ENCODE data around the gene TNS3.

The TNS3 gene

DNA sequence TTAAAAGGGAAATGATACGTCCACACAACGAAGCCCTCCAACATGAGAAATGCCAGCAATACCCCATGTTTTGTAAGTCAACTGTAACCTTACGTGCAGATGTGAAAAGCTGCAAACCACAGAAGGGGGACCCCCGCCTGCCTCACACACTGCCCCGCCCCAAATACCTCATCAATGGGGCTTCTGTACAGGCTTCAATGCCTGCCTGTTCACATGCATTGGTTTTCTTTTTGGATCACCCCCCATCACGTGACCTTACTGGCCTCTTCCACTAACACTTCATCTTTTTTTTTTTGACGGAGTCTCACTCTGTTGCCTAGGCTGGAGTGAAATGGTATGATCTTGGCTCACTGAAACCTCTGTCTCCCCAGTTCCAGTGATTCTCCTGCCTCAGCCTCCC lies 224.0 kb downstream of the TNS3 start:
- TF ChIP-seq, protein P1, sequence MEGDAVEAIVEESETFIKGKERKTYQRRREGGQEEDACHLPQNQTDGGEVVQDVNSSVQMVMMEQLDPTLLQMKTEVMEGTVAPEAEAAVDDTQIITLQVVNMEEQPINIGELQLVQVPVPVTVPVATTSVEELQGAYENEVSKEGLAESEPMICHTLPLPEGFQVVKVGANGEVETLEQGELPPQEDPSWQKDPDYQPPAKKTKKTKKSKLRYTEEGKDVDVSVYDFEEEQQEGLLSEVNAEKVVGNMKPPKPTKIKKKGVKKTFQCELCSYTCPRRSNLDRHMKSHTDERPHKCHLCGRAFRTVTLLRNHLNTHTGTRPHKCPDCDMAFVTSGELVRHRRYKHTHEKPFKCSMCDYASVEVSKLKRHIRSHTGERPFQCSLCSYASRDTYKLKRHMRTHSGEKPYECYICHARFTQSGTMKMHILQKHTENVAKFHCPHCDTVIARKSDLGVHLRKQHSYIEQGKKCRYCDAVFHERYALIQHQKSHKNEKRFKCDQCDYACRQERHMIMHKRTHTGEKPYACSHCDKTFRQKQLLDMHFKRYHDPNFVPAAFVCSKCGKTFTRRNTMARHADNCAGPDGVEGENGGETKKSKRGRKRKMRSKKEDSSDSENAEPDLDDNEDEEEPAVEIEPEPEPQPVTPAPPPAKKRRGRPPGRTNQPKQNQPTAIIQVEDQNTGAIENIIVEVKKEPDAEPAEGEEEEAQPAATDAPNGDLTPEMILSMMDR (IDR thresholded peaks at IDR 0.05; ENCODE audit: low read depth, low read length): no peak
- H3K4me3 ChIP-seq (ENCODE audit: low read depth, low read length): no peak overlapping the region

DNA sequence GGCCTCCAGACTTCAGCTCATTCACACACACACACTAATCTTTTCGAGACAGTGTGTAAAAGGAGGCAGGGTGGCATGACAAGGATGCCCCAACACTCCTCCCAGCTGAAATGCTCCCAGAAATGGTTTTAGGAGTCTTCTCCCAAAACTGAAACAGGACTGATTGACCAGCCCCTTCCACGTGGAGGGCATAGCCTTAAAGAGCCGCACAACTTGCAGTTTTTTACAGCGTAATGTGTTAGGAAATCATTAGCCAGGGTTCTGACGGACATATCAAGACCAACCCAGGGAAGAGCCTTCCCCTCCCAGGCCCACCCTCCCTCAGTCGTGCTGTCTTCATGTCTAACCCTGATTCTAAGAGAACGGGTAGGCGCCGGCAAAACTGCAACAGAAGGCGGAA lies 224.6 kb downstream of the TNS3 start:
- no peak overlapping the region for H3K4me3 ChIP-seq (ENCODE audit: low read depth, low read length)
- TF ChIP-seq, protein P1 (IDR thresholded peaks at IDR 0.05; ENCODE audit: low read depth, low read length): no peak

DNA sequence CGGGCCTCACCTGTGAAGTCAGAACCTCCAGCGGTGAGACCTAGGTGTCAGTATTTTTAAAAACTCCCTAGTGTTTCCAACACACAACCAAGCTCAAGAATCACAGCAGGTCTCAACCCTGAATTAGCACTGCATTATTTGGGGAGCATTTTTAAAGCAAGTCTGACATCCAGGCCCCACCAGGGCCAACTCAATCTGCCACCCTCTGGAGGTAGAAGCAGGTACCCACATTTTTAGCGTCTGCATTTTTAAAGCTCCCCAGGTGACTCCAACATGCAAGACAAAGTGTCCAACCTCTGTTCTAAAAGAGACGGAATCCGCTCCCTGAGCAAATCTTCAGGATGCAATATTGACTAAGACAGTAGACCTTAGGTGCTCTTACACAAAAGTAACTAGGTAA lies 225.7 kb downstream of the TNS3 start:
- no peak overlapping the region for H3K4me3 ChIP-seq (ENCODE audit: low read depth, low read length)
- TF ChIP-seq, protein P1 (IDR thresholded peaks at IDR 0.05; ENCODE audit: low read depth, low read length): no peak

DNA sequence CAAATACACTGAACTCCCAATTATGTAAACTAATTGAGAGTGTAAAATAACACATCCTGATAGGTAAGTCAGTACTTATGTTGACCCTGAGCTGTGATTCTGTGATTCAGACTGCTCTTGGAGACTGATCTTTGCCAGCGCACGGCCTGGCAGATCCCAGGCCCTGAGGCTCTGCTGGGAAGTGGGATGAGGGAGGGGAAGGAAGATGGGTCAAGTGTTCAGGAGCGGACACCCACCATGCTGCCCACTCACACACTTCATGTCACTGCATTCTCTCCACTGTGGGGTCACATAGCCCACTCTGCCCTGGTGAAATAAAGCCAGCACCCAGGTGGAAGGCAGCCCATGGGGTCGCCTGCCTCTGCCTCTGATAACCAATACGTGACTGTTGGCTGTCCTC lies 226.2 kb downstream of the TNS3 start:
- TF ChIP-seq, protein P1 (IDR thresholded peaks at IDR 0.05; ENCODE audit: low read depth, low read length): no peak
- no peak overlapping the region for H3K4me3 ChIP-seq (ENCODE audit: low read depth, low read length)

DNA sequence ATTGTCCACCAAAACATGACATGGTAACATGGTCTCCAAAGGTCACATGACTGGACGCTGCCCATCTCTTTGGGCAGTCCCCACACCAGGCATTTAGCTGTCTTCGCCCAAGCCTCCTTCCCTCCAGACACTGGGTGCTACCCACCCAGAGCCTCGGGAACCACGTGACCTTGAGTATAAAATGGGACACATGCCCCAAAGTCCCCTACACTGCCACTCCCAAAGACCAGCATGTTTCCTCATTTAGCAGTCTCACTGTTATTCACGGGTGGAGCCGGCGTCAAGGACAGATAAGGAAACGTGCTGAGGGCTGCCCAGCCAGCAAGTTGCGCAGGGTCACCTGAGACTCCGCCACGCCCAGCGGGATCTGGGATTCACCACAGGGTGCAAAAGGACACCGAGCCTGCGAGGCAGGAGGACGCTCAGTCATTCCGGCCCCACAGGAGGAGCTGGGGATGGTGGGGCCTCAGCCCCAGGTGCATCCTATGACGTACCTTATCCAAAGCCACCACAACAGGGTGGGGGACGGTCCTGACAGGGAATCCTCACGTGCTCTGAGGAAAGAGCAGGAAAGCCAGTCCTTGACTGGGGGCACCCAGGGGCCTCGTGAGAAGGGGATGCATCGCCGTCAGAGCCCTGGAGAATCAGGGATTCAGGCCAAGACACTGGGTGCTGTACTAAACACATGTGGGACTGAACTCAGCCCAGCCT lies 226.9 kb downstream of the TNS3 start:
- TF ChIP-seq, protein P1 (IDR thresholded peaks at IDR 0.05; ENCODE audit: low read depth, low read length): no peak
- H3K4me3 ChIP-seq (ENCODE audit: low read depth, low read length): no peak overlapping the region

DNA sequence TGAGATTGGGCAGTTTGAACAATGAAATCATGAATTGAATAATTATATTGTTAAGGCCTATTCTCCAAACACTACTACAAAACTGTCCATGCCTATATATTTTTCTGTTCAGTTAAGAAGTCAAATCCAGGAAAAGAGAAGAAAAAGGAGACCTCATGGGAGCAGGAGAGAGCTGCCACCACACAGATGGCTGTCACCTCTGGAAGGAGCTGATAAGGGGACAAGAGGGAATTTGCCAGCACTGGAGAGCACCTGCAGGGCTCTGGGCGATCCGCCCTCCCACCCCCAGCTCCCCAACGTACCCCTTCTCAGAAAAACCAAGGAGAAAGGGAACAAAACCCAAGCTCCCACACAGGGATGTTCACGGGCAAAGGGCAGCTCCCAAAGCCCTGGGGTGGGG lies 227.8 kb downstream of the TNS3 start:
- TF ChIP-seq, protein P1 (IDR thresholded peaks at IDR 0.05; ENCODE audit: low read depth, low read length): no peak

DNA sequence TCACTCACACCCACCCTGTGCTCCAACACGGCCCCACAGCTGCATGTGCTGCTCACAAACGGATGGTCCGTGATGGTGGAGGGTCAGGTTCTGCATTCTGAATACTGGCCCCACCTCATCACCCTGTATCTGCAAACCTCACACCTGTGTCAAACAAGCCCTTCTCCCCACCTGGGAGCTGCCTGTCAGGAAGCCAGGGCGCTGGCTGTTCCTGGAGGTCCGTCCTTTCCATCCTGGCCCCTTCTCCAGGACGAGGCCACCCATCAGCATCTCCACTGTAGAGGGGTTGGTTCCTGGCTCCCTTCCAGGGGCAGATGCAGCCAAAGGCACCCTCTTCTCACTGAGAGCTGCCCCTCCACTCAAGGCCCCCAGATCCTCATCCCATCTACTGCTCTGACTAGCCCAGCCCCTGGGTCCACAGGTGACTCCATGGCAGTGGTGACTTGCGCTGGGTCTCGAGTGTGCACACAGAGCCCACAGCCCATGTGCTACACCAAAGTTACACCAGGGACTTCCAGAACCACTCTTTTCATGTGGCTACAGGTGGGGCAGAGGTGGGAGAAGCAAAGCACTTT lies 229.4 kb downstream of the TNS3 start:
- H3K4me3 ChIP-seq (ENCODE audit: low read depth, low read length): no peak overlapping the region
- TF ChIP-seq, protein P1 (IDR thresholded peaks at IDR 0.05; ENCODE audit: low read depth, low read length): no peak

More for the DNA sequence above, 227.8 kb downstream of the TNS3 start:
- no peak overlapping the region for H3K4me3 ChIP-seq (ENCODE audit: low read depth, low read length)

Data from WI38 (cell line).